ENCODE results near the gene DENND1A.

Gene DENND1A

DNA sequence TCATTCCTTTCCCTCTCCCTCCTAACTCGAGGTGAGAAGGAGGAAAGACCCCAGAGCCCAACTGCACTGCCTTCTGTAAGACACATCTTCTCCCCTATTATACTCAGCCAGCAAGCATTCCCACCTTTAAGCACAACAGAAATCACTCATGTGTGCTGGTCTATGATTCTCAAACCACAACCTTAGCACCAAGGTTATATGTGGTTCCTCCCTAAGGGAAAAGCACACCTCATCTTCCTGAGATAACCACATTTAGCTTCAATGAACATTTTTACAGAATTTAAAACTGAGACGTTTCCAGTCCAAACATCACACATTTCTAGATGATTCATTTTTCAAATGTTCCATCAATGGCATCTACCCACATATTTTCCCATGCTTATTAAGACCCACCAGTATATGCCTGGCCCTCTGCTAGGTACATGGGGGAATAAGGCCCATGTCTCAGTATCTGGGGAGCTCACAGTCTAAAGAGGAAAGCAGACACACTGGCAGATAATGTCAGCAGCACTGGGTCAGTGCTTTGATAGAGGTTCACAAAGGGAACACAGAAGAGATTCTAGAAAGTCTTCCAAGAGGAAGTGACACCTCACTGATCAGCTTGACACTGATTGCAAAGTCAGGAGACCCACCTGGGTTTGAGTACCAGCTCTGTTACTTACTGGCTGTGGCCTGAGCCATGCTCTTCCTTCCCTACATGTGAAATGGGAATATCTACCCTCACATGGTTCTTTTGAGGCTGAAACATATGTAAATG, 245.4 kb downstream of the DENND1A start:
- H3K36me3 Mint-ChIP-seq (ENCODE audit: low read depth) = peaks cover 40% of the 10 kb centered on the region
- H3K9me3 Mint-ChIP-seq = no peaks in the 10 kb centered on the region
- H3K4me1 Mint-ChIP-seq (ENCODE audit: low read depth) = peaks cover 37% of the 10 kb centered on the region
- intact Hi-C loops (cut with micrococcal nuclease) = no loop called here
- no peak overlapping the region for H3K4me3 Mint-ChIP-seq
- no peak overlapping the region for H3K27ac Mint-ChIP-seq
- no peaks in the 10 kb centered on the region for H3K27me3 Mint-ChIP-seq

DNA sequence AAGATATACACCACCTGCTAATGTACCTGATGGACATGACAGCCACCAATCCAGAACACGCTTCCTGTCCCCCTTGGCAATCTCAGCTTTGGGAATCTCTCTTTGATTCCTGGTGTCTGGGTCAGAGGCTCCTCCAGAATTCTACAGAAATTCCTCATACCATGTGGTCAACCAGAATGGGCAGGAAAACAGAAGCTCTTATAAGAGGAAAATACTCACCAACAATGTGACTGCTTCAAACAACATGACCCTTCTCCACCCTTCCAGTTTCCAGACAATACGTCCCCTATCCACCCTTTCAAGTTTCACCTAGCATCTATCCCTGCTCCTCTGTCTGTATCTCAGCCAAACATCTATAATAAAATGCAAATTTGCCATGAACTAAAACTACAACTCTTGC, 247.2 kb downstream of the DENND1A start:
- Mint-ChIP-seq H3K4me3 (no peak overlapping the region), H3K4me1 (ENCODE audit: low read depth) (peaks cover 33% of the 10 kb centered on the region), H3K9me3 (no peaks in the 10 kb centered on the region), H3K27ac (no peak overlapping the region), H3K36me3 (ENCODE audit: low read depth) (peaks cover 38% of the 10 kb centered on the region), H3K27me3 (no peaks in the 10 kb centered on the region)
- intact Hi-C loops (cut with micrococcal nuclease) = no loop called here

DNA sequence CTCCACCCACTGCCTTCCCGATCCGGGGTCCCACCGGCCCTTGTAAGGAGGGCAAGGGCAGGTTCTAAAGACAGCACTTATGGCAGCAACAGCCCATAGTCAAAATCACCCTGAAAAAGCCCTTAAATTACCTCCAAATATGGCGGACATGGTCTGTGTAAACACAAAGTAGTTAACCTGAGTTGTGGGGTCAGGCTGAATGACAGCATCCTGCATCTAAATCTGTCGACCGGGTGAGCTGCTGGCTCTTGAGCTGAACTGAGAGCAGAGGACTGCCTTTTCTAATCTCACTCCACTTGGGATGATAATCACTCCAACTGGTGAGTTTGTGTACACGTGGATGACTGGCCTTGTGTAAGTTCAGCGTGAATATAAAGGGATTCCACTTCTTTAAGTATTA, 249.6 kb downstream of the DENND1A start:
- H3K4me1 Mint-ChIP-seq (ENCODE audit: low read depth) = peaks cover 23% of the 10 kb centered on the region
- H3K4me3 Mint-ChIP-seq = no peak overlapping the region
- peak overlapping the region; percentile 35 for H3K27ac Mint-ChIP-seq
- intact Hi-C loops (cut with micrococcal nuclease) = no loop called here
- H3K9me3 Mint-ChIP-seq = no peaks in the 10 kb centered on the region
- H3K27me3 Mint-ChIP-seq = no peaks in the 10 kb centered on the region
- H3K36me3 Mint-ChIP-seq (ENCODE audit: low read depth) = peaks cover 34% of the 10 kb centered on the region

DNA sequence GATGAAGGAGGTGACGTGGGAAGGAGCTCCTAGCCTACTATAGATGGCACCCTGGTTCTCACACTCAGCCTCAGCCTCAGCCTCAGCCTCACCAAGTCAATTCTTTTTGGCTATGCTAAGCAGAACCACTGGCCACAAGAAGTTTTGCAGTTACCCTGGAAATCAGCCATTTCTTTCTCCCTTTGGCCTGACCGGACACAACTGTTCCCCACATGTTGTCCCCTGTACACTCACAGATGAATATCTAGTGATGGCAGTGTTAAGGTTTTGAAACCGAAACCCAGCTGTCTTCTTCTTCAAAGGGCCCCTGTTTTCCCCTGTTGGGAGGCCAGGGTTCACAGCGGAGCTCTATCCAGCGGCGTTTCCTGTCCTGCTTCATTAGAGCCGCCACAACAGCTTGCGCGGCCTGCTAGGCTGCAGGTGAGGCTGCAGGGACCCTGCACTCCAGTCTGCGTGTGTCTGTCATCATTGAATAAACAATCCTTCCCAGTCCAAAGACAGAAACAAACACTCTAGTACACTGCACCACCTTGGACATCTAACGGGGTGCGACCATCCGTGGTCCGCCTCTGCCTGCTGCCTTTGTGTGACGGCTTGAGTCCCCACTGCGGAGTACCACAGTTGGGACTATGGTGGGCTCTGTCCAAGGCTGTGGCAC, 250.5 kb downstream of the DENND1A start:
- H3K27me3 Mint-ChIP-seq = no peaks in the 10 kb centered on the region
- peaks cover 42% of the 10 kb centered on the region for H3K36me3 Mint-ChIP-seq (ENCODE audit: low read depth)
- intact Hi-C loops (cut with micrococcal nuclease) = no loop called here
- H3K4me3 Mint-ChIP-seq = no peak overlapping the region
- H3K9me3 Mint-ChIP-seq = no peaks in the 10 kb centered on the region
- peak overlapping the region; percentile 35 for H3K27ac Mint-ChIP-seq
- peaks cover 23% of the 10 kb centered on the region for H3K4me1 Mint-ChIP-seq (ENCODE audit: low read depth)

DNA sequence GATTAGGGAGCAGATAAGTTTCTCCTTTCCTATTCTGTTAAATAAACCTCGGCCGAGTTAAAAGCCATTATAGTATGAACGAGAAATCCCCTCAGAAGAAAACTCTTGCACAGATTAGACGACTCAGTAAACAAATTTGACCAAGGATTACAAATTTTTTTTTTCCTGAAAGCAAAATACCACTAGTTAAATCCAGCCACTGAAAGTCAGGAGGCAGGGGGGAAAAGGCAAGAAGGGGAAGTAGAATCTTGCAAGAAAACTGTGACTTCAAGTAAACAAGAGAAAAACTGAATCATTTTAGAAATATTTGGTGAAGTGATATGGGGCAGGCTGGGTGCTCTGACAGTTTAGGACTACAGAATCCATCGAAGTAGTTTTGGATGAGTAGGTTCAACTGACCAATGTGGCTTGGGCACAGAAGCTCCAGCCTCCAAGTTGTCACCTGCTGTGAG, 251.0 kb downstream of the DENND1A start:
- peaks cover 42% of the 10 kb centered on the region for H3K36me3 Mint-ChIP-seq (ENCODE audit: low read depth)
- H3K4me1 Mint-ChIP-seq (ENCODE audit: low read depth) = peaks cover 23% of the 10 kb centered on the region
- H3K27me3 Mint-ChIP-seq = no peaks in the 10 kb centered on the region
- intact Hi-C loops (cut with micrococcal nuclease) = no loop called here
- H3K9me3 Mint-ChIP-seq = peaks cover 5% of the 10 kb centered on the region
- no peak overlapping the region for H3K27ac Mint-ChIP-seq
- H3K4me3 Mint-ChIP-seq = no peak overlapping the region

DNA sequence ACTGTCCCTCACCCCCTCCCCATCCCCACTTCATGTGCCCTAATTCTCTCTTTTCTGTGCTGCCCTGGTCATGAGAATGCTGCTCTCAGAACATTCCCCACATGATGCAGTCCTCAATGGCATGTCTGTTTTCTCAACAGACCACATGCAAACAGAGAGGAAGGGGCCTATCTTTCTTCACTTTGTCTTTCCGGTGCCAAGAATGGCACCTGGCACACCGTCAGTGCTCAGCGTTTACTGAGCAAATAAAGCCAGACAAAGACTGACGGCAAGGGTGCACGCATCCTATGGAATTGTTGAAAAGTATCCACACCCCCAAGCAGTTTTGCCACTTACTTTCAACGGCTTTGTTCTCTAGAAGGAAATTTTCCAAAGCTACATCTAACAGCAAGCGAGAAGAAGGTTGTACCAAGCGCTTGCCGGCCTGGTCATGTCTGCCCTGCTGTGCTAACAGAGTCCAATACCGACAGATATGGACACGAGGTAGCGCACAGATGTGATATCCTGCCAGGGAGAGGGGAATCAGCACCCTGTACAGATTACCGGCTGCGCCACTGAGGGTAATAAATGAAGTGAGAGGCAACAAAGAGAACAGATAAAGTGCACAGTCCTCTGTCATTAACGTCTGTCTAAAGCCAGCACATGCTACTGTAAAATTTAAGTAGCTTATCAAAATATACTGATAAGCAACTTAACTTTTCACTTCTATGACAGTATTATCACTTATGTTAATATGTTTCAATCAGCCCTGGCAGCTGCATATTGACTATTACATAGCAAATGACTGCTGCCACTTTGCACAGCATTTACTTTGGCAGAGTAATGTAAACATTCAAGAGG, 251.7 kb downstream of the DENND1A start:
- Mint-ChIP-seq H3K4me3 (no peak overlapping the region), H3K9me3 (peaks cover 9% of the 10 kb centered on the region), H3K27me3 (no peaks in the 10 kb centered on the region), H3K27ac (no peak overlapping the region), H3K4me1 (ENCODE audit: low read depth) (peaks cover 23% of the 10 kb centered on the region), H3K36me3 (ENCODE audit: low read depth) (peaks cover 47% of the 10 kb centered on the region)
- intact Hi-C loops (cut with micrococcal nuclease) = no loop called here

DNA sequence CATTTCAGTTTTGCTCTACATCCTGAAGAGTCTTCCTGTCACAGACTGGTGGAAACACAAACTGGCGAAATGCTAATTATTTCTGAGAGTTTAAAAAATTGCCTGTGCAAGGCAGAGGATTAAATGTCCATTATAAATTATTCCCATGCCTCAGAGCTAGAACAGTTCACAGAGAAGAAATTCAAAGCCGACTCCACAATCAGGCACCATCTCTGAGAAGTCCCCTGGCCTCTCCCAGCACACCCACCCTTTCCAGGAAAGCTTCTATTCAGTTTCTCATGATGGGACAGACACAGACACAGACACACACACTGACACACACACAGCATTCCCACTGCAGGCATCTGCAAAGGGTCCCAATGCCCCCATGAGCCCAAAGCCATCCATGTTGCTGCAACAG, 253.1 kb downstream of the DENND1A start:
- H3K36me3 Mint-ChIP-seq (ENCODE audit: low read depth) = peaks cover 50% of the 10 kb centered on the region
- intact Hi-C loops (cut with micrococcal nuclease) = no loop called here
- H3K4me1 Mint-ChIP-seq (ENCODE audit: low read depth) = peaks cover 16% of the 10 kb centered on the region
- H3K27ac Mint-ChIP-seq = no peak overlapping the region
- H3K4me3 Mint-ChIP-seq = no peak overlapping the region
- H3K9me3 Mint-ChIP-seq = peaks cover 9% of the 10 kb centered on the region
- no peaks in the 10 kb centered on the region for H3K27me3 Mint-ChIP-seq

DNA sequence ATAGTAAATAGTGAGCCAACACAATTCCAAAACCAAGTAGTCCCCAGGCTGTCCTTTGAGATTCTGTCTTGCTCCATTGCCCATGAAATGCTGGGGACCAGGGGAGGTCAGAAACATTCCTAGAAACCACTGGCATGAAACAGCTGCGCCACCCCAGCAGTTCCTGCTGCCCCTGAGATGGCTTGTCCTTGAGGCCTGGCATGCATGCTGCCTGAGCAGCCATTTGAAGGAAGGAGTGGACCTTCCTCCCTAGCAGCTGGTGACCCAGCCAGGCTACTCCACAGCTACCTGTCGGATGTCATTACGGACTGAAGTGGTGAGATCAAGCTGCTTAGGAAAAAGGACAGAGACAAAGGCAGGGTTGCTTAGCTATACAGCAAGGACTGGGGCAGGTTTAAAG, 260.6 kb downstream of the DENND1A start:
- peaks cover 22% of the 10 kb centered on the region for H3K9me3 Mint-ChIP-seq
- H3K27ac Mint-ChIP-seq = no peak overlapping the region
- no peaks in the 10 kb centered on the region for H3K4me1 Mint-ChIP-seq (ENCODE audit: low read depth)
- H3K36me3 Mint-ChIP-seq (ENCODE audit: low read depth) = peaks cover 92% of the 10 kb centered on the region
- H3K4me3 Mint-ChIP-seq = no peak overlapping the region
- H3K27me3 Mint-ChIP-seq = no peaks in the 10 kb centered on the region
- intact Hi-C loops (cut with micrococcal nuclease) = no loop called here

DNA sequence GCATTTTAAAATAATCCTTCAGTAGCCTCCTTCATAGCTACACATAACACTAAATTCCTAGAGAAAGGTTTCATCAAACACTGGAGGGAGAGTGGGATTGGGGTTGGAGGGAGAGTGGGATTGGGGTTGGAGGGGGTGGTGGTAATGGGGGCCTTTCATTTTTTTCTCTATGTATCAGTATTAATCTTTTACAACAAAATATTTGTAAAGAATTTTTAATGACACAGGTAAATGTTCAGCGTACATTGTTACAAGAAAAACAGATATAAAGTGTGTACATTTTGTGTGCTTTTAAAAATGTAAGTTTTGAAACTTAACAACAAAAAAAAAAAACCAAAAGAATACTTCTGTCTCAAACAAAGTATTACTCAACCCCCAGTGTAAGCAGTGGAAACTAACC, 266.4 kb downstream of the DENND1A start:
- Mint-ChIP-seq H3K36me3 (ENCODE audit: low read depth) (peaks cover 66% of the 10 kb centered on the region), H3K4me1 (ENCODE audit: low read depth) (peaks cover 36% of the 10 kb centered on the region)

DNA sequence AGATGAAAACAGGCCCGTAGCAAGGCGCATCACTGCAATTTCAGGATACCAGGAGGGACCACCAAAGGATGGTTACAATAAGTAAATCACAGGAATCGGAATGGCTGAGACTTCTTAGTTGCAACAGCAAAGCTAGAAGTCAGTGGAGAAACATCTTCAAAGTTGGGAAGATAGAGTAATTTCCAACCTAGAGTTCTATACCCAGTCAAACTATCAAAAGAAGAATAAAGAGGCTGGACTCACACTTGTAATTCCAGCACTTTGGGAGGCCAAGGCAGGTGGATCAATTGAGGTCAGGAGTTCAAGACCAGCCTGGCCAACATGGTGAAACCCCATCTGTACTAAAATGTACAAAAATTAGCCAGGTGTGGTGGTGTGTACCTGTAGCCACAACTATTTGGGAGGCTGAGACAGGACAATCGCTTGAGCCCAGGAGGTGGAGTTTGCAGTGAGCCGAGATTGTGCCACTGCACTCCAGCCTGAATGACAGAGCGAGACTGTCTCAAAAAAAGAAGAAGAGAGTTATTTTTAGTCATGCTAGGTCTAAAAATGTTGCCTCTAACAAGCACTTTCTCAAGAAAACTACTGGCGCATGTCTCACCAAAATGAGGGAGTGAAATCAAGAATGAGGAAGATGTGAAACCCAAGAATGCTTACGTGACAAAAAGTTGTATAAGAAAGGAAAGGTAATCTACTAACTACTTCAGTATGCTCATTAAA, 267.7 kb downstream of the DENND1A start:
- Mint-ChIP-seq H3K36me3 (ENCODE audit: low read depth) (peaks cover 55% of the 10 kb centered on the region), H3K9me3 (peaks cover 29% of the 10 kb centered on the region), H3K27me3 (no peaks in the 10 kb centered on the region), H3K27ac (peak overlapping the region; percentile 43), H3K4me1 (ENCODE audit: low read depth) (peaks cover 36% of the 10 kb centered on the region), H3K4me3 (no peak overlapping the region)
- intact Hi-C loops (cut with micrococcal nuclease) = no loop called here

More for the DNA sequence above, 266.4 kb downstream of the DENND1A start:
- H3K4me3 Mint-ChIP-seq = no peak overlapping the region
- peaks cover 29% of the 10 kb centered on the region for H3K9me3 Mint-ChIP-seq
- H3K27me3 Mint-ChIP-seq = no peaks in the 10 kb centered on the region
- no peak overlapping the region for H3K27ac Mint-ChIP-seq
- intact Hi-C loops (cut with micrococcal nuclease) = no loop called here

DNA sequence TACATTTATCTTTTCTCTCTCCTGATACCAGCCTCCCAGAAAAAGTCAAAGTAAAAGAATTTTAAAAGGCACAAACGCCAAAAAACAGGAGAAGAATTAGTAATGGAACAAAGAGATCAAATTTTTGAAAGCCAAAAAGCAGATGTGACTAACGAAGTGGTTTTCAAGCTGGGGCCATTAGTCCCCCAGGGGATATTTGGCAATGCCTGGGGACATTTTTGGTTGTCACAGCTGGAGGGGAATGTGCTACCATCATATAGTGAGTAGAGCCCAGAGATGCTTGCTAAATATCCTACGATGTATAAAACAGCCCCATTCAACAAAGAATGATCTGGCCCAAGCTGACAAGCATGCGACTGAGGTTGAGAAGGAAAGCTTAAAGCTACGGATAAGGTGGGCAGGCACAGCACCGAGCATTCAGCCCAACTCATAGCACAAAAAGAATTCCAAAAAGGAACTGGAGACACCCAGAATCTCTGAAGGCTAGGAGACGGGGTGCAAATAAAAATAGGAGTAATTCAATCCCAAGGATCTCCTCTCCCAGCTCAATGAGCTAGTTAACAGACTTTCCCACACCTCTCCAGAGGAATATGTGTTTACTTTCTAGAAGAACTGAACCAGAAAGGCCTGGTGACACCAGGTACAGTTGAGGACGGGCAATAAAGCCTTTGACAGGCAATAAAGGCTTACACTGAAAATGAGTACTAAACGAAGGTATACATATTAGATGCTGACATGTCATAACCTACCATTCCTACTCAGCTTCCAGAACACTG, 269.0 kb downstream of the DENND1A start:
- intact Hi-C loops (cut with micrococcal nuclease) = no loop called here
- Mint-ChIP-seq H3K4me3 (no peak overlapping the region), H3K4me1 (ENCODE audit: low read depth) (peaks cover 36% of the 10 kb centered on the region), H3K27me3 (no peaks in the 10 kb centered on the region), H3K27ac (no peak overlapping the region), H3K36me3 (ENCODE audit: low read depth) (peaks cover 55% of the 10 kb centered on the region), H3K9me3 (peaks cover 29% of the 10 kb centered on the region)

DNA sequence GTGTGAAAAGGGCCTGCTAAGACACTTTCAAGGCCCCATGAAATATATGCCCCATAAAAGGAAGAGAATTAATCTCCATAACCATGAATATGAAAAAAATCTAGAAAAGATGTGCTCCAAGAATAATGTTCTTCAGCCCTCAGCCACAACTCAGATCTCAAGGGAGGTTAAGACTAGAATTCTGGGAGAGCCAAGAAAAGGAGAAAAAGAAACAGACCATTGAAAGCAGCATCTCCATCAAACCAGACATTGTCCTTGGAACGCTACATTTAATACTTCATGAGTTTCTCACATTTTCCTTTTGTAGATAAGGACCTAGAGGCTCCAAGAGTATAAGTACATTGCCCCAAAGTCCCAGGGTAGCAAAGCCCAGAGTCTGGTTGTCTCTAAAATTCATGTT, 270.6 kb downstream of the DENND1A start:
- Mint-ChIP-seq H3K4me1 (ENCODE audit: low read depth) (peaks cover 36% of the 10 kb centered on the region), H3K9me3 (peaks cover 16% of the 10 kb centered on the region), H3K27me3 (no peaks in the 10 kb centered on the region), H3K36me3 (ENCODE audit: low read depth) (peaks cover 54% of the 10 kb centered on the region), H3K4me3 (no peak overlapping the region), H3K27ac (no peak overlapping the region)
- intact Hi-C loops (cut with micrococcal nuclease) = no loop called here

DNA sequence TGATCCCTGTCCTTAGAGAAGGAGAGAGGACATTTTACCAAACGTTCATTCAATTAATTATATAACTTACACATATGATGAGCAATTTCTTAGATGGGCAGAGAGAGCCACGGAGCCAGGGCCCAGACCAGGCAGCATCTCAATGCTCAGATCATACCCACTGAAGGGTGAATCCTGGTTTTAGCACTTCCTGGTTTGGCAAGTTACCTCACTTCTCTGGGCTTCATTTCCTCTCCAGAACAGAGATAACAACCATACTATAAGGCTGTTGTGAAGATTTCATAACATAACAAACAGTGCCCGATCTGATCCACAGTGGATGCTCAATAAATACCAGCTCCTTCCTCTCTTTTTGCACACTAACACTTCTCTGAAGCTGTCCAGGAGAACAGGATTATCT, 271.1 kb downstream of the DENND1A start:
- no peak overlapping the region for H3K27ac Mint-ChIP-seq
- no peaks in the 10 kb centered on the region for H3K27me3 Mint-ChIP-seq
- peaks cover 15% of the 10 kb centered on the region for H3K9me3 Mint-ChIP-seq
- peaks cover 36% of the 10 kb centered on the region for H3K4me1 Mint-ChIP-seq (ENCODE audit: low read depth)
- intact Hi-C loops (cut with micrococcal nuclease) = no loop called here
- H3K4me3 Mint-ChIP-seq = no peak overlapping the region
- peaks cover 56% of the 10 kb centered on the region for H3K36me3 Mint-ChIP-seq (ENCODE audit: low read depth)

Measured in dendritic cell treated with granulocyte-macrophage colony-stimulating factor and Interleukin-4, amounts not matched to agents 40 ng/mL and 50 ng/mL, for 4 days (primary cell).